HCT116 (cell line): ENCODE measurements around the gene ASIC3. TPM values are rescaled to one million over a fixed set of nuclear protein-coding genes. Genes with fewer than 3 reads are reported as not detected.

Experiments used
- ATAC-seq: fragments of 200-7000 bp; cut with Tn5 transposase; 2 replicates; pipeline ENCODE4 v1.9.1; 2020; ENCODE audit warnings: mild to moderate bottlenecking, moderate library complexity
- BruUV-seq: library from RNA; stranded (reverse); fragments of 400-500 nt; replicated peaks from 2 replicates; lab custom pipeline; 2021; lab: Mats Ljungman, UMichigan
- CTCF ChIA-PET: fragments of 300-600 bp; sonication (Branson Sonifier 250); formaldehyde crosslinking; loops from one replicate; lab custom pipeline; 2021; ENCODE audit warnings: antibody characterized with exemption; lab: Charles Lee
- POLR2A ChIA-PET: fragments of 300-600, 350-600 bp; sonication (Branson Sonifier 250); formaldehyde crosslinking; loops from one replicate; lab custom pipeline; 2021; ENCODE audit warnings: antibody characterized with exemption; lab: Charles Lee
- RAD21 ChIA-PET, 2 experiments: fragments of 300-600 bp; sonication (Branson Sonifier 250); formaldehyde crosslinking; loops; one replicate each; lab custom pipeline; 2023; ENCODE audit warnings: low total read pairs in 2 of 2; ENCODE audit not compliant: uncharacterized antibody in 2 of 2, unreplicated experiment in 2 of 2, low non-redundant PET in 1 of 2; lab: Charles Lee
- DNase-seq: peaks from one replicate; pipeline ENCODE4 v3.0.0-alpha.2; 2010; ENCODE audit warnings: low read depth, low spot score
- H2AFZ ChIP-seq: fragments of 200-600 bp; shearing (Covaris generic), sonication (generic); 2 replicates; pipeline ENCODE4 v1.6.1; 2017; ENCODE audit warnings: low read depth, mixed run types, mixed read lengths, antibody characterized with exemption, low read length; ENCODE audit not compliant: poor library complexity, severe bottlenecking
- H3K27ac ChIP-seq: 2 replicates; pipeline ENCODE4 v1.5.1; 2012; ENCODE audit warnings: low read depth, low read length
- H3K27me3 ChIP-seq: fragments of 200-600 bp; sonication (generic); 2 replicates; pipeline ENCODE4 v1.6.1; 2016; ENCODE audit warnings: mixed run types, low read length, mixed read lengths; ENCODE audit not compliant: insufficient read depth
- H3K36me3 ChIP-seq, 2 experiments: fragments of 200-500 bp in 1 of 2; fragments of 200-600 bp in 1 of 2; sonication (Bioruptor generic) in 1 of 2; sonication (generic) in 1 of 2; 2 replicates each; pipeline versions ENCODE4 v1.5.1 to v1.6.1; 2014 to 2016; ENCODE audit warnings: low read length in 2 of 2, inconsistent platforms in 1 of 2, mixed read lengths in 1 of 2, mixed run types in 1 of 2; ENCODE audit not compliant: insufficient read depth in 2 of 2, control insufficient read depth in 1 of 2
- H3K4me1 ChIP-seq, 2 experiments: fragments of 200-600 bp in 1 of 2; sonication (generic) in 1 of 2; 2 replicates each; pipeline versions ENCODE4 v1.5.1 to v1.6.1; 2012 to 2017; ENCODE audit warnings: low read length in 2 of 2, inconsistent platforms in 1 of 2, mild to moderate bottlenecking in 1 of 2, mixed read lengths in 1 of 2, mixed run types in 1 of 2, moderate library complexity in 1 of 2; ENCODE audit not compliant: insufficient read depth in 2 of 2, control insufficient read depth in 1 of 2
- H3K4me2 ChIP-seq: fragments of 200-600 bp; sonication (generic); 2 replicates; pipeline ENCODE4 v1.6.1; 2017; ENCODE audit warnings: mixed run types, low read length, mixed read lengths
- H3K4me3 ChIP-seq, 2 experiments: fragments of 200-600 bp in 1 of 2; sonication (generic) in 1 of 2; replicated peaks in 1 of 2; 2 replicates each; pipeline ENCODE4 v1.5.1; 2011 to 2016; ENCODE audit warnings: low read length in 2 of 2, control low read depth in 1 of 2, low read depth in 1 of 2, mild to moderate bottlenecking in 1 of 2, mixed read lengths in 1 of 2, mixed run types in 1 of 2
- H3K79me2 ChIP-seq: fragments of 200-600 bp; sonication (generic); 2 replicates; pipeline ENCODE4 v1.6.1; 2017; ENCODE audit warnings: mild to moderate bottlenecking, mixed run types, low read length, moderate library complexity, mixed read lengths; ENCODE audit not compliant: insufficient read depth
- H3K9ac ChIP-seq: fragments of 200-600 bp; sonication (generic); 2 replicates; pipeline ENCODE4 v1.6.1; 2016; ENCODE audit warnings: low read length, mixed read lengths
- H3K9me2 ChIP-seq: fragments of 200-600 bp; sonication (generic), shearing (Covaris generic); 2 replicates; pipeline ENCODE4 v1.6.1; 2017; ENCODE audit warnings: mixed run types, mild to moderate bottlenecking, moderate library complexity; ENCODE audit not compliant: insufficient read depth
- H3K9me3 ChIP-seq, 2 experiments: fragments of 200-500 bp in 1 of 2; fragments of 200-600 bp in 1 of 2; sonication (Bioruptor generic) in 1 of 2; sonication (generic) in 1 of 2; 2 replicates each; pipeline ENCODE4 v1.6.1; 2014 to 2017; ENCODE audit warnings: low read length in 2 of 2, mixed read lengths in 2 of 2, inconsistent platforms in 1 of 2, low read depth in 1 of 2, mild to moderate bottlenecking in 1 of 2, mixed run types in 1 of 2, moderate library complexity in 1 of 2; ENCODE audit not compliant: control insufficient read depth in 1 of 2, insufficient read depth in 1 of 2
- H4K20me1 ChIP-seq: fragments of 200-600 bp; sonication (generic), shearing (Covaris generic); 2 replicates; pipeline ENCODE4 v1.6.1; 2017; ENCODE audit warnings: mixed run types, mild to moderate bottlenecking, moderate library complexity; ENCODE audit not compliant: insufficient read depth
- ELF1 ChIP-seq: IDR thresholded peaks from 2 replicates; pipeline ENCODE4 v1.6.1; 2012; ENCODE audit warnings: low read depth, borderline replicate concordance
- EZH2phosphoT487 ChIP-seq: fragments of 200-600 bp; IDR thresholded peaks from 2 replicates; pipeline ENCODE4 v1.6.1; 2018; ENCODE audit warnings: antibody characterized with exemption, borderline replicate concordance
- FOSL1 ChIP-seq: IDR thresholded peaks from 2 replicates; pipeline ENCODE4 v1.6.1; 2012; ENCODE audit warnings: low read depth
- JUND ChIP-seq: IDR thresholded peaks from 2 replicates; pipeline ENCODE4 v1.6.1; 2012
- POLR2A ChIP-seq: IDR thresholded peaks from 2 replicates; pipeline ENCODE4 v1.7.0; 2011; ENCODE audit warnings: borderline replicate concordance; ENCODE audit not compliant: insufficient read depth, insufficient read length; ENCODE audit errors: extremely low read depth
- POLR2AphosphoS5 ChIP-seq: IDR thresholded peaks from 2 replicates; pipeline ENCODE4 v1.6.1; 2011; ENCODE audit warnings: mild to moderate bottlenecking, low read depth, low read length, moderate library complexity
- SRF ChIP-seq: IDR thresholded peaks from 2 replicates; pipeline ENCODE4 v1.6.1; 2012; ENCODE audit warnings: low read depth
- ZBTB33 ChIP-seq: IDR thresholded peaks from 2 replicates; pipeline ENCODE4 v1.6.1; 2011; ENCODE audit warnings: mild to moderate bottlenecking, low read length, moderate library complexity; ENCODE audit not compliant: insufficient replicate concordance; ENCODE audit errors: extremely low read depth
- intact Hi-C: fragments of 100-400 bp; cut with micrococcal nuclease; formaldehyde crosslinking; loops from 2 replicates; pipeline ENCODE4 v1.10.0; 2022
- total RNA-seq: library from RNA; stranded (reverse); gene quantifications from one replicate; pipeline ENCODE4 v1.2.1, GENCODE V29; 2021; ENCODE audit not compliant: unreplicated experiment
- TF ChIP-seq, protein P1 (sequence below): IDR thresholded peaks from 2 replicates; pipeline ENCODE4 v1.6.1; 2012

Gene ASIC3
- total RNA-seq, 1 experiment from 2014 or later = 4.4 TPM

- no peak for TF ChIP-seq ZBTB33
- no peak for TF ChIP-seq EZH2phosphoT487
- TF ChIP-seq FOSL1 = no peak
- no peak for TF ChIP-seq POLR2AphosphoS5
- no peak for TF ChIP-seq JUND
- no peak for TF ChIP-seq SRF
- TF ChIP-seq POLR2A = no peak
- TF ChIP-seq, protein P1, sequence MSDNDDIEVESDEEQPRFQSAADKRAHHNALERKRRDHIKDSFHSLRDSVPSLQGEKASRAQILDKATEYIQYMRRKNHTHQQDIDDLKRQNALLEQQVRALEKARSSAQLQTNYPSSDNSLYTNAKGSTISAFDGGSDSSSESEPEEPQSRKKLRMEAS = no peak
- no peak for TF ChIP-seq ELF1
- peaks cover 4% of the 10 kb centered on the region; the same call in 1 of the 2 replicates for H3K79me2 ChIP-seq
- no TSS peak for BruUV-seq
- ChIA-PET CTCF (interaction anchor here (1.1 to 5.4 kb wide), 2 partner anchors 13 to 38 kb away, joined by 4 to 59 read pairs; no protein-coding TSS in a partner anchor), POLR2A (no interaction called here), RAD21 (no interaction called here)
- H3K9ac ChIP-seq = no peak overlapping the region
- intact Hi-C loops = no loop called here
- no peak overlapping the region for H3K4me3 ChIP-seq
- no peaks in the 10 kb centered on the region for H4K20me1 ChIP-seq
- H3K27me3 ChIP-seq = no peaks in the 10 kb centered on the region
- H3K4me2 ChIP-seq = no peak overlapping the region
- no peaks in the 10 kb centered on the region for H3K9me3 ChIP-seq
- no peak overlapping the region for H3K27ac ChIP-seq
- H3K9me2 ChIP-seq = no peaks in the 10 kb centered on the region
- no peak for DNase-seq
- H3K4me1 ChIP-seq = peaks cover 16 to 36% of the 10 kb centered on the region in 2 experiments; a peak in 3 of 4 replicates
- H3K36me3 ChIP-seq = no peaks in the 10 kb centered on the region
- H2AFZ ChIP-seq = no peak overlapping the region
- no peak for ATAC-seq
Observed at GRCh38 chr7:151006590-151007300, 41.6 kb upstream of the ASIC3 start.
